Measurements from ENCODE around the gene RPS6KA3.
"Not testable (repeated sequence)": the region's sequence is repeated elsewhere in the genome, so short reads cannot be mapped to it uniquely, and the experiment has no call there.

The RPS6KA3 gene

GRCh38 chrX:20265221-20265725 is 1.4 kb downstream of the RPS6KA3 start:
- peak; percentile 71 for DNase-seq

DNA sequence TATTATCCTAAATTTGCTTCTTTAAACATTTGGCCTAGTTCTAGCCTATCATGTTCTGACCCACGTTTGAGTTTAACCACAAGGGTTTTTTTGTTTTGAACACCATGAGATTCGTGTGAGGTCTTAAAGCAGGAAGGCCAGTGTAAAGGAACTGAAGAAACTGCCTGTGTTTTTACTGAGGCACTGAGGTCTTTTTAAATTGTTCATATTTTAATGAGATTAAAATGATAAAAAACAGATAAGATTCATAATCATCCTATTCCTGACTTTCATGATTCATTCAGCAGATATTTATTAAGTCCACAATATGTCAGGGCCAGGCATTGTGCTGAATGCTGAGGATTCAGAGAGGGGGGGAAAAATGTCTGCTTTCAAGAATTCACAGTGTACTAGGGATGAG is 3.2 kb downstream of the RPS6KA3 start:
- DNase-seq = peak; percentile 67

DNA sequence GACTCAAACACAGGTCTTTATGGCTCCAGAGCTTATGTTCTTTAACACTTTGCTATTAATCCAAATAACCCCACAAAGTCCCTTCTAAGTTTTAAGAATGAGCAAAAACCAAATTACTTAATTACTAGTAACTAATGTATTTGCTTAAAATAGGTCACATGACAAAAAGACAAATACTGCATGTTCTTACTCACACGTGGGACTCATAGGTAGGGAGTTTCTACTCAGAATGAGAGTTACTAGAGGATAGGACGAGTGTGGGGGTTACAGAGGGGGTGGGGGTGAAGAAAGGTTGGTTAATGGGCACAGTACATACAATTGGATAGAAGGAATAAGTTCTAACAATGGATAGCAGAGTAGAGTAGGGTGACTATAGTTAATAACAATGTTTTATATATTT is 5.8 kb downstream of the RPS6KA3 start:
- no peak for DNase-seq

DNA sequence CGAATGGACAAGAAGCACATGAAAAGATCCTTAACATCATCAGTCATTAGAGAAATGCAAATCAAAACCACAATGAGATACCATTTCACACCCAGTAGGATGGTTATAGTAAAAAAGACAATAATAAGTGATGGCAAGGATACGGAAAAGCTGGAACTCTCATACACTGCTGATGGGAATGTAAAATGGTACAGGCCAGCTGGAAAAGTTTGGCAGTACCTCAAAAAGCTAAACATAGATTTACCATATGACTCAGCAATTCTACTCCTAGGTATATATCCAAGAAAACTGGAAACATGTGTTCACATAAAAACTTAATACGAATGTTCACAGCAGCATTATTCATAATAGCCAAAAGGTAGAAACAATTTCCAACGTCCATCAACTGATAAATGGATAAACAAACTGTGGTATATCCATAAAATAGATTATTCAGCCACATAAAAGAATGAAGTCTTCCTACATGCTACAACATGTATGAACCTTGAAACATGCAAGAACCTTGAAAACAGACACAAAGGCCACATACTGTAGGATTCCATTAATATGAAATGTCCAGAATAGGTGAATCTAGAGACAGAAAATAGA is 11.9 kb downstream of the RPS6KA3 start:
- no peak for DNase-seq

DNA sequence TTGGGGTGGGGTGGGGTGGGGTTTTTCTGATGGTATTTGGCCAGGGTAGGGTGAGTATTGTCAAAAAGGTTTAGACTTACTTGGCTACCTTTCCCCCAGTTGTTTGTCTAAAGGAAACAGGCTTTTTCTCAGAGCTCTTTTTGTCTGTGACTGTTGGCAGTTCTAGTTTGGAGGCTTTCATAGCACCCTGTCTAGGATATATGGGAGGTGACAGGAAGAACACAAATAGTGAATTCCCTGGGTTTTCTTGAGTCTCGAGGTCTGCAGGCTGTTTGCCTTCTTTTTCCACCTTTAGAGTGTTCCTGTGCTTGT is 13.5 kb downstream of the RPS6KA3 start:
- DNase-seq = no peak

- DNase-seq = peak; percentile 79
Observed at GRCh38 chrX:20252381-20253231, 14.1 kb downstream of the RPS6KA3 start.

- DNase-seq = no peak
Observed at GRCh38 chrX:20251691-20252090, 15.0 kb downstream of the RPS6KA3 start.

- DNase-seq = not testable (repeated sequence)
Observed at GRCh38 chrX:20250146-20250545, 16.6 kb downstream of the RPS6KA3 start.

DNA sequence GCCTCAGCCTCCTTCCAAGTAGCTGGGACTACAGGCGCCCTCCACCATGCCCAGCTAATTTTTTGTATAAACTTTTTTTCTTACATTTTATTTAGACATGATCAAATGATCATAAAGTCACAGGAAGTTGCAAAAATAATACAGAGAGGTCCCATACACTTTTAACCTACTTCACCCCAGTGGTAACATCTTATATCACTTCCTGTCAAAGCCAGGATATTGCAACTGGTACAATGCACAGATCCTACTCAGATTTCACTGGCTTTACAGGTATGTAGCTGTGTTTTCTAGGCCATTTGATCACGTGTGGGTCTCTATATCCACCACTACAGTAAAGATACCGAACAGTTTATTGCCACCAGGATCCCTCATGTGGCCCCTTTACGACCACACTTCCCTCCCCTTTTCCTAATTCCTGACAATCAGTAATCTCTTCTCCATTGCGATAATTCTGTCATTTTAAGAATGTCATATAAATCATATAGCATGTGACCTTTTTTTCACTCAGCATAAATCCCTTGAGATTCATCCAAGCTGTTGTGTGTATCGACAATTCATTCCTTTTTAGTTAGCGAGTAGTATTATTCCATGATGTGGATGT is 18.0 kb downstream of the RPS6KA3 start:
- peak; percentile 10 for DNase-seq

- DNase-seq = no peak
Observed at GRCh38 chrX:20244931-20245330, 21.8 kb downstream of the RPS6KA3 start.

GRCh38 chrX:20240201-20240600 is 26.5 kb downstream of the RPS6KA3 start:
- no peak for DNase-seq

DNA sequence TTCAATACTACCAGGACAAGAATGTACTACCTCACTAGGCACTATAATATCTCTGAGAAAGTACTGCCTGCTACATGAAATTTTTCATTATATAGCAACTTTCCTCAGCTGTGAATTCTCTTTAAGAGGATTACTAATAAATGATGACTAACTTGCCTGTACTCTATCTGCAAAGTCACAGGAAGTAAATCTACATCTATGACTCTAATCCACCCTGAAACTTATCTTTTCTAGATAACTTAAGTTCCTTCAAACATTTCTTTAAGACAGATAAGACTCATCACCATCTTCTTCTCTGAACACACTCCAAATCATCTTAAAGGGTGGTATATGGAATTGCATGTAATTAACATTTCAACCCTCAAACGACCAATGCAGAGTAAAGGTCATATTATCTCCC is 28.8 kb downstream of the RPS6KA3 start:
- DNase-seq = no peak

DNA sequence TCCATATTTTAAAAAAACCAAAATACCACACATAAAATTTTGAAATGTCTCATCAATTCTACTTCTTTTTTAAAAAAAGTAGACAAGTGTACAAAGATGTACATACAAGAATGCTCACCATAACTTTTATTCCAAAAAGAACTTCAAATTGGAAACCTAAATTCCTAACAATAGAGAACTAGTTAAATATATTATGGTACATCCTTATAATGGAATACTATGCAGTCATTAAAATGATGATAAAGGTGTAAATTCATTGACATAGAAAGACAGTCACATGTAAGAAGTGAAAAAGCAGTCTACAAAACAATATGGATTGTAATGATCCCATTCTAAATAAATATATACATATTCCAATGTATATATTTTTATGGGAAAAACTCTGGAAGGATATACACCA is 31.0 kb downstream of the RPS6KA3 start:
- DNase-seq = no peak

DNA sequence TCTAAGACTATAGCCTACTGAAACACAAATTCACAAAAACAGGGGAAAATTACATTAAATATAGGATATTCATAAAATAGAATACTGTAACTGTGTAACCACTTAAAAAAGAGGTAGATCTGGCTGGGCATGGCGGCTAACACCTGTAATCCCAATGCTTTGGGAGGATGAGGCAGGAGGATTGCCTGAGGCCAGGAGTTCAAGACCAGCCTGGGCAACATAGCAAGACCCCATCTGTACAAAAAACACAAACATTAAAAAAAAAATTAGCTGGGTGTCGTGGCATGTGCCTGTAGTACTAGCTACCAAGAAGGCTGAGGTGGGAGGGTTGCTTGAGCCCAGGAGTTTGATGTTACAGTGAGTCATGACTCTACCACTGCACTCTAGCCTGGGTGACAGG is 33.4 kb downstream of the RPS6KA3 start:
- DNase-seq = no peak

DNA sequence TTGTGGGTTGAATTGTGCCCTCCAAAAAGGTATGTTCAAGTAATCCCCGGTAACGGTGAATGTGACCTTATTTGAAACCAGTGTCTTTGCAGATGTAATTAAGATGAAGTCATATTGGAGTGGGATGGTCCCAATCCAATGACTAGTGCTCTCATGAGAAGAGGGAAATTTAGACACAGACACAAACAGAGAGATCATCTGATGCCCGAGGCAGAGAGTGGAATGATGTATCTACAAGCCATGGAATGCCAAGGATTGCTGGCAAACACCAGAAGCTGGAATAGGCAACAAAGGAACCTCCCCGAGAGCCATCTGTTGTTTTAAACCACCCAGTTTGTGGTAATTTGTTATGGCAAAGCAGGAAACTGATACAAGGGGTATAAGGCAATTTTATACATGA is 35.1 kb downstream of the RPS6KA3 start:
- DNase-seq = no peak

DNA sequence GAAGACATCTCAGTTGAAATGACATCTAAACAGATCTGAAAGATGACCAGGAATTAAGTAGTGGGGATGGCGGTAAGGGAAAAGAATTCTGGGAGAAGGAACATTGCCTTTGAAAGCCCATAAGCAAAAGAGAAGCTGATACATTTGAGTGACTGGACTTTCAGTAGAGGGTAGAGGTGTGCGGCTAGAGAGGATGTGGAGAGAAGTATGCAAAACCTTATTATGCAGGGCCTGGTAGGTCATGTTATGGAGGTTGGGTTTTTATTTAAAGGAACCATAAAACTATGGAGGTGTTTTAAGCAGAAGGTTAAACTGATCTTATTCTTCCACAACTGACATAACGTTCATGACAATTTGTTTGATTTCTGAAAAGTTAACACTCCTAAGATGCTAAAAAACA is 36.3 kb downstream of the RPS6KA3 start:
- DNase-seq = no peak

GRCh38 chrX:20229155-20229554 is 37.6 kb downstream of the RPS6KA3 start:
- DNase-seq = no peak

- DNase-seq = no peak
Observed at GRCh38 chrX:20228245-20228644, 38.5 kb downstream of the RPS6KA3 start.

- DNase-seq = no peak
Observed at GRCh38 chrX:20227116-20227515, 39.6 kb downstream of the RPS6KA3 start.

DNA sequence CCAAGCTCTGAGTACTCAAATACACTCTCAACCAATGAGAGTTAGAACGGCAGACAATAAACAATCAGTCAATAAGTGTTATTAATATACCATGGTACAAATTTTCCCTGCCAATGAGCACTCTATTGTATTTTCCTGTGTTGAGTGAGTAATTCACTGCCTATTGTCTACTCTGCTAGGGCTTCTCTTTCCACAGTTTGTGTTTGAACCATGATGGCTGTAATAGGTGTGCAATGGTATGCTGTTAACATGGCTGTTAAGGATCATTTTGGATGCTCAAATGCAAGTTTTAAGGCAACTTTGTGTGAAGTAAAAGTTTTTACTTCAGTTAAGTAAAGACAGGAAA is 41.2 kb downstream of the RPS6KA3 start:
- DNase-seq = no peak

DNA sequence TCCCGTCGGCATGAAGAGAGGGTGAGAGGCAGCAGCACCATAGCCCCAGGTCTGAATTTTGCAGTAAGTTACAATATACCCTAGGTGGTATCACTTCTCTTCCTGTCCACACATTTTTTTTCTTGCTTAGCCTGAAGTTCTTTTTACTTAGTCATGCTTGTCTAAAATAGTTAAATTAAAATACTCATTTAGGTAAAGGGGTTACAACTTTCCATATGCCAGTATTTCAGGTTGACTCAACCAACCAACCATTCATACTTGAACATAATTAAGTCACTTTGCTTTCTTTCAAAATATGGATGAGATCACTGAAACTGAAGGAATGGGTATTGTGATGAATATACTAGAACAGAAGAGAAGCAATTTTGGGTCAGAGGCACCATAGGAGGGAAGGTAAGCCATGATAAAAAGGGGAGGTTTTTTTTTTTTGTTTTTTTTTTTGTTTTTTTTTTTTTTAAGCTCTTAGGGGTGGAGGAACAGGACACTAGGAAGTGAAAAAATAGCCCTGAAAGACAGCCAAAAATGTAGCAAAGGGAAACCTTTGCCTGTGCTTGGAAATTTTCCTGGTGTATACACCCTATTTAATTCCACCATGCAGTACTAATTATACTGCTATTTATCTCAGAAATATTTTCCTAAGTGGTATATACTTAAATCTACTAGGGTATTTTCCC is 41.8 kb downstream of the RPS6KA3 start:
- DNase-seq = no peak

- no peak for DNase-seq
Observed at GRCh38 chrX:20221902-20222301, 44.8 kb downstream of the RPS6KA3 start.

GRCh38 chrX:20218836-20219505 is 47.7 kb downstream of the RPS6KA3 start:
- no peak for DNase-seq
